Measurements from ENCODE around the gene SHC4.
"Not testable (repeated sequence)": the region's sequence is repeated elsewhere in the genome, so short reads cannot be mapped to it uniquely, and the experiment has no call there.

The SHC4 gene

GRCh38 chr15:48916721-48917120 is 47.0 kb downstream of the SHC4 start:
- DNase-seq: no peak

- no peak for DNase-seq
Observed at GRCh38 chr15:48915861-48916260, 47.9 kb downstream of the SHC4 start.

- no peak for DNase-seq
Observed at GRCh38 chr15:48914717-48915116, 49.0 kb downstream of the SHC4 start.

GRCh38 chr15:48913141-48913540 is 50.6 kb downstream of the SHC4 start:
- no peak for DNase-seq

GRCh38 chr15:48910554-48910953 is 53.2 kb downstream of the SHC4 start:
- DNase-seq: not testable (repeated sequence)

- DNase-seq: not testable (repeated sequence)
Observed at GRCh38 chr15:48909313-48909712, 54.4 kb downstream of the SHC4 start.

GRCh38 chr15:48905847-48906246 is 57.9 kb downstream of the SHC4 start:
- DNase-seq: no peak

GRCh38 chr15:48905216-48905615 is 58.5 kb downstream of the SHC4 start:
- DNase-seq: no peak

- DNase-seq: no peak
Observed at GRCh38 chr15:48904758-48905157, 59.0 kb downstream of the SHC4 start.

GRCh38 chr15:48899793-48900192 is 63.9 kb downstream of the SHC4 start:
- no peak for DNase-seq

GRCh38 chr15:48898446-48898845 is 65.3 kb downstream of the SHC4 start:
- DNase-seq: no peak

- no peak for DNase-seq
Observed at GRCh38 chr15:48898032-48898431, 65.7 kb downstream of the SHC4 start.

GRCh38 chr15:48896869-48897814 is 66.6 kb downstream of the SHC4 start:
- DNase-seq: no peak

GRCh38 chr15:48893311-48893710 is 70.4 kb downstream of the SHC4 start:
- DNase-seq: no peak

- DNase-seq: no peak
Observed at GRCh38 chr15:48891232-48891765, 72.4 kb downstream of the SHC4 start.

GRCh38 chr15:48890375-48890972 is 73.2 kb downstream of the SHC4 start:
- no peak for DNase-seq

- no peak for DNase-seq
Observed at GRCh38 chr15:48889925-48890324, 73.8 kb downstream of the SHC4 start.

- DNase-seq: no peak
Observed at GRCh38 chr15:48888836-48889235, 74.9 kb downstream of the SHC4 start.

GRCh38 chr15:48888191-48888590 is 75.5 kb downstream of the SHC4 start:
- no peak for DNase-seq

- DNase-seq: no peak
Observed at GRCh38 chr15:48887144-48887543, 76.6 kb downstream of the SHC4 start.

GRCh38 chr15:48883699-48884098 is 80.0 kb downstream of the SHC4 start:
- no peak for DNase-seq

GRCh38 chr15:48880070-48880634 is 83.6 kb downstream of the SHC4 start:
- DNase-seq: no peak

All from DMS153 (cell line).